ENCODE measurements around the gene BPGM.

The BPGM gene

DNA sequence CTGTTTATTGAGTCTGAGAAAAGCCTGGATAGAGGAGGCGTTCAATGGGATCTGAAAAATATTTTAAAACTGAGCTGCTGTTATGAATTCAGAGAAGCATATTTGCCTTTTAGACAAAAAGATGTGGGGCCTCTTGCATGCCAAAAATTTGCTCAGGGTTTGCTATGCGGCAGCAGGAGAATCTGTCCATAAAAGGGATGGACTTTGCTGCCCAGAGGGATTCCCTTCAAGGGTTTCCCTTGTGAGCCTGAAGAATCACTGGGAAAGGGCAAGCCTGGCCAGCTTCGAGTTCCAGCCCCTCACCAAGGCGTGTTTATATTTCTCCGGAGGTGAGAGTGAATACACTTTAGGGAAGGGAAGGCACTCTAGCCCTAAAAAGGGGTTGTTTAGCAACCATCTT is 77.2 kb downstream of the BPGM start:
- DNase-seq = no peak

DNA sequence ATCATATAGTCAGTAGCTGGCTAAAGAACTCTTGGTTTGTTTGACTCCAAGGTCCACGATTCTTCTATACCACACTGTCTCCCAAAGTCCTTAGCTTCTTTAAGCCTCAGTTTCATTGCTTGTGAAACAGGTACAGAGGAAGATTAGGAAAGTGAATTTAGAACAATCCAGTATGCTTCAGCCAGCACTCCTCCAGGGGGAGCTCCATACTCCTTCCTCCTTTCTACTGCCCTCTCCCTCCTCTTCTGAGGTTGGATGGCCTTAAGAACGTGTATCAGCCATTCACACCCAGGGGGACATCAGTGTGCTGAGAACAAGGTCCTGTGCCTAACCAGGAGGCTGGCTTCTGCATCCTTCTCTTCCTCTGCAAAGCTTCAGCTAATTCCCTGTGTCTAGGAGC is 78.0 kb downstream of the BPGM start:
- no peak for DNase-seq

DNA sequence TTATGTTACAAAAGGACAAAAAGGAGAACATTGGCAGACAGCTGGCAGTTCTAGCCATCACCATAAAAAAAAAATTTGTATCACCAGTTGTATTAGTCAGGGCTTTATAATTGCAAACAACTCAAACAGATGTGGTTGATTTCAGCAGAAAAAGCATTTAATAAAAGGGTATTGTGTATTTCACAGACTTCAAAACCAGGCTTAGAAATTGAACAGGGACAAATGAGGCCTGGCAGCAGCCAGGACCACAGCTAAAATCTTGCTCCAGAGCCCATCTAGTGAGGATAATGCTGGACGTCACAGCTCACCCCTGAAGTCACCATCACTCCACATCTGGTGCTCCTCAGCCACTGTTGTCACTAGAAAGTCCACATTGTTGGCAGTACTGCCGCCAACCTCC is 79.9 kb downstream of the BPGM start:
- no peak for DNase-seq

DNA sequence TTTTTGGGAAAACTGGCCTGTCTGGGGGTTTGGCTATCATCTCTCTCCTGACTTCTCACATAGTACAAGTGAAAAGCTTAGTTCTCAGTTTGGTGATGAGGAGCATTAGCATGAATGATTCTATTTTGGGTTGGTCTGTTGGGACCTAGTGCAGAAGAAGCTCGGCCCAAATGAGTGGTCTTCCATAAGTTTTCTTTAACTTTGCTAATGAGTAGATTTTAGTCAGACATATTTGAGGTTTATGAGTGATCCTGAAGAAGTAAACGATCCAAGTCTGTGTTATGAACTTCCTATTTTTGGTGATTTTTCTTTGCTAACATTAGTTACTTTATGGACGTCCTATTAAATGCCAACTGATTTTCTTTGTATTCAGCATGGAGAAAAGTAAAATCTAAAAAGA is 81.1 kb downstream of the BPGM start:
- DNase-seq = no peak

Measured in NCI-H2081 treated with DMSO at 0.1 percent for 48 hours (cell line).